Thyroid gland (tissue), 4 donors: ENCODE data around the gene RBP3. TPM values are rescaled to one million over a fixed set of nuclear protein-coding genes. Genes with fewer than 3 reads are reported as not detected.

Experiments
- DNase-seq, 2 donors: peaks; one replicate each; pipeline ENCODE4 v3.0.0-alpha.2; 2019
- H3K27ac ChIP-seq, 3 donors: fragments of 200-600 bp; sonication (generic); 1 replicate in 2 of 3; 2 replicates in 1 of 3; pipeline ENCODE4 v1.5.1; 2016 to 2019; ENCODE audit warnings: mild to moderate bottlenecking in 1 of 3, moderate library complexity in 1 of 3
- H3K27me3 ChIP-seq: fragments of 200-600 bp; sonication (generic); one replicate; pipeline ENCODE4 v1.5.1; 2019
- H3K36me3 ChIP-seq, 2 donors: fragments of 200-600 bp; sonication (generic); one replicate each; pipeline ENCODE4 v1.5.1; 2016 to 2019
- H3K4me1 ChIP-seq, 2 donors: fragments of 200-600 bp; sonication (generic); one replicate each; pipeline ENCODE4 v1.5.1; 2017 to 2019
- H3K4me3 ChIP-seq, 3 donors: fragments of 200-600 bp; sonication (generic); replicated peaks in 1 of 3; 1 replicate in 2 of 3; 2 replicates in 1 of 3; pipeline ENCODE4 v1.5.1; 2016; ENCODE audit warnings: mild to moderate bottlenecking in 1 of 3
- H3K9me3 ChIP-seq: fragments of 200-600 bp; sonication (generic); one replicate; pipeline ENCODE4 v1.5.1; 2017
- CTCF ChIP-seq, 6 experiments: fragments of 200-600 bp in 3 of 6; fragments of 450-650 bp in 3 of 6; sonication (generic) in 3 of 6; IDR thresholded peaks; one replicate each; pipeline ENCODE4 v1.5.1; 2016 to 2019; ENCODE audit warnings: antibody characterized with exemption in 6 of 6, mild to moderate bottlenecking in 2 of 6, inconsistent platforms in 1 of 6, moderate library complexity in 1 of 6
- POLR2A ChIP-seq, 2 donors: fragments of 450-650 bp; IDR thresholded peaks; one replicate each; pipeline ENCODE4 v1.6.1; 2017; ENCODE audit warnings: antibody characterized with exemption in 2 of 2, mild to moderate bottlenecking in 2 of 2, moderate library complexity in 1 of 2
- WGBS, 2 donors: methylation state at CpG; one replicate each; pipeline ENCODE4 v1.1.5; 2017; 5-methylcytosine and 5-hydroxymethylcytosine counted together
- intact Hi-C: fragments of 100-400 bp; cut with DNase I; formaldehyde crosslinking; loops from one replicate; pipeline ENCODE4 v1.15.1; 2023
- total RNA-seq, 4 donors: library from RNA; depleted of rRNA; stranded (reverse); fragments of >200 nt; gene quantifications; one replicate each; pipeline ENCODE4 v1.2.3, GENCODE V29; 2016

The RBP3 gene
- total RNA-seq, 4 donors from 2014 or later = not detected

- Histone ChIP-seq H3K36me3 (no peaks in the 10 kb centered on the region), H3K27me3 (no peaks in the 10 kb centered on the region), H3K4me3 (no peak overlapping the region), H3K4me1 (peaks cover 4 to 72% of the 10 kb centered on the region in 2 donors), H3K9me3 (no peaks in the 10 kb centered on the region), H3K27ac (no peak overlapping the region)
- WGBS, 2 donors = 94 to 96% methylated on average over 7 of the region's 7 CpGs
- no peak for TF ChIP-seq CTCF (IDR thresholded peaks at IDR 0.05)
- TF ChIP-seq POLR2A (IDR thresholded peaks at IDR 0.05) = no peak
- DNase-seq = no peak
- intact Hi-C loops = no loop called here
Measured at GRCh38 chr10:47303105-47303504, 45.1 kb upstream of the RBP3 start.

- H3K4me1 ChIP-seq = peaks cover 4 to 72% of the 10 kb centered on the region in 2 donors
- TF ChIP-seq CTCF (IDR thresholded peaks at IDR 0.05) = no peak
- TF ChIP-seq POLR2A (IDR thresholded peaks at IDR 0.05) = no peak
- H3K4me3 ChIP-seq = no peak overlapping the region
- H3K36me3 ChIP-seq = no peaks in the 10 kb centered on the region
- no peak for DNase-seq
- H3K27ac ChIP-seq = no peak overlapping the region
- 92 to 93% methylated on average over 6 of the region's 6 CpGs for WGBS, 2 donors
- no peaks in the 10 kb centered on the region for H3K9me3 ChIP-seq
- intact Hi-C loops = no loop called here
- no peaks in the 10 kb centered on the region for H3K27me3 ChIP-seq
Measured at GRCh38 chr10:47303866-47304265, 44.3 kb upstream of the RBP3 start.

DNA sequence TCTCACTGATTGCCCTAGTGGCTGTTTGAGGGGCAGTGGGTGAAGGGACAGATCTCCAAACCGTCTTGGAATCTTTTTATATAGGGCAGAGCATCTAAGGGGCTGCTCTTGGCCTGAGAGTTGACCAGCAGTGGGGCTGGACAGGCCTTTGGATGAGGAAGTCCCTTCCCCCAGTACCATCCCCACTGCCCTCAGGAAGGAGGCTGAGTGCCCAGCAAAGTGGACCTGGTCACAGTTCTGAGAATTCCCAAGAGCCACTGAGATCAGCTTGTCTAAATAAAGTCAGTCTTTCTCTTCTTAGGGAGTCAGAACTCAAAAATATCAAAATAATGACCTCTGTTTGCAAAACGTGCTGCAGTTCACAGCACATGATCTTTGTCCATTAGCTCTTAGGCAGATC, 42.6 kb upstream of the RBP3 start:
- Histone ChIP-seq H3K27me3 (no peaks in the 10 kb centered on the region), H3K4me3 (no peak overlapping the region), H3K9me3 (no peaks in the 10 kb centered on the region), H3K27ac (no peak overlapping the region), H3K36me3 (no peaks in the 10 kb centered on the region), H3K4me1 (peaks cover 4 to 66% of the 10 kb centered on the region in 2 donors)
- peak; percentile 71 to 72 for DNase-seq
- 9 to 22% methylated on average over 2 of the region's 2 CpGs for WGBS, 2 donors
- intact Hi-C loops = no loop called here
- TF ChIP-seq POLR2A (IDR thresholded peaks at IDR 0.05) (no peak), CTCF (IDR thresholded peaks at IDR 0.05) (no peak)

DNA sequence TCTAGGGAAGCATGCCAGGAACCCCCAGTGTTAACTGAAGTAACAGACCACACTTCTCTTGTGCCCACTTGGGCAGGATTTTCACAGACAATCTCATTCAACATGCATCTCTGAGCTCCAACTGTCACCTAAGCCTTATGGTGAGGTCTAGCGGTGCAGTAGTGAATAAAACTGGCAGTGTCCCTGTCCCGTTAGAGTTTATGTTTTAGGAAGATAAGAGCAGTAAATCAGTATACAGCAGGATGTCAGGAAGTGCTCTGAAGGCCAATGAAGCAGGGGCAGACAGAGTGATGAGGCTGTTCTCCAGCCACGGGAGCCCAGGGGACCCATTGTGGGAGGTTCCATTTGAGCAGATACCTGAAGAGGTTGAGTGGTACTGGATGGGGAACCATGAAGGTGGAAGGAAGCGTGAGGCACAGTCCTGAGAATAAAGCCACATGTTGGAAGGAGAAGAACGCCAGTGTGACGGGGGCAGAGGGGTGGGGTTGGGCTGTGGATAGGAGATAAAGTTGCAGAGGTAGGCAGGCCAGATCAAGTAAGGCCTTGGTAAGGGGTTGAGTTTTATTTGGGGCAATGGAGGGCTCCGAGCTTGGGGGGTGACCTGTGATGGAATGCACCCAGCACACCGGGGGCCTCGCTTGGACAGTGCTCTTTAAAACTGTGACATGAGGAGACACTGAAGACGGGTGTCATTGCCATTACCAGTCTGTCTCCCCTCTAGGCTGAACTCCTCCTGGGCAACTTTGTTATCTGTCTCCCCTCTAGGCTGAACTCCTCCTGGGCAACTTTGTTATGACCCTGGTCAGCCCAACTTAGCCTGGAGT, 41.6 kb upstream of the RBP3 start:
- no peaks in the 10 kb centered on the region for H3K9me3 ChIP-seq
- WGBS, 2 donors = 82 to 86% methylated on average over 10 of the region's 10 CpGs
- H3K27me3 ChIP-seq = no peaks in the 10 kb centered on the region
- no peaks in the 10 kb centered on the region for H3K36me3 ChIP-seq
- intact Hi-C loops = no loop called here
- peaks cover 0 to 57% of the 10 kb centered on the region in 2 donors for H3K4me1 ChIP-seq
- no peak for DNase-seq
- H3K27ac ChIP-seq = no peak overlapping the region
- TF ChIP-seq POLR2A (IDR thresholded peaks at IDR 0.05) (no peak), CTCF (IDR thresholded peaks at IDR 0.05) (no peak)
- no peak overlapping the region for H3K4me3 ChIP-seq

DNA sequence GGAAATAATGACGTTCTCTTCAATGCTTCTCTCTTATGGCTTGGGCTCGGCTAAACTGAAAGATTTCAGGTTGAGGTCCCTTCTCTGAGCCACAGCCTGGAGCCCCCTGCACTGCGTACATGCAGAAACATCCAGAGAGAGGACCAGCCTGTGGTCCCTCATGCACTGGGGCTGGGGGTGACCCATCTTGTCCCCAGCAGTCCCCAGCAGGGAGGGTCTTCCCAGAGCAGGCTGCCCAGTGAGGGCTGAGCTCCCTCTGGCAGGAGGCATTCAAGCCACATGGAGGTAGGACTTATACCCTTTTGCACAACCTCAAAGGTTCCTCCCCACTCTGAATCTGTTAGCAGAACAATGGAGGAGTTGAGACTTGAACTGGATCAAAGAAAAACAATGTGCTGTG, 40.8 kb upstream of the RBP3 start:
- no peak for TF ChIP-seq CTCF (IDR thresholded peaks at IDR 0.05)
- TF ChIP-seq POLR2A (IDR thresholded peaks at IDR 0.05) = no peak
- 90 to 96% methylated on average over 3 of the region's 3 CpGs for WGBS, 2 donors
- no peaks in the 10 kb centered on the region for H3K36me3 ChIP-seq
- no peaks in the 10 kb centered on the region for H3K9me3 ChIP-seq
- H3K4me1 ChIP-seq = peaks cover 0 to 55% of the 10 kb centered on the region in 2 donors
- no peak overlapping the region for H3K27ac ChIP-seq
- DNase-seq = no peak
- intact Hi-C loops = no loop called here
- H3K4me3 ChIP-seq = no peak overlapping the region
- no peaks in the 10 kb centered on the region for H3K27me3 ChIP-seq
